ENCODE measurements around the gene NRXN2. TPM values are rescaled to one million over a fixed set of nuclear protein-coding genes. Genes with fewer than 3 reads are reported as not detected.

Gene NRXN2
- total RNA-seq, 1 experiment from 2014 or later: 0.15 TPM

- ATAC-seq (no peak), DNase-seq (ENCODE audit: low read depth, low spot score) (no peak)
- ChIA-PET CTCF (no interaction called here), POLR2A (no interaction called here)
- no TSS peak for BruUV-seq (replicated peaks)
- Histone ChIP-seq H3K4me1 (ENCODE audit: control insufficient read depth, insufficient read depth, low read length) (no peaks in the 10 kb centered on the region), H3K27ac (ENCODE audit: low read length) (no peak overlapping the region), H3K36me3 (ENCODE audit: control insufficient read depth, insufficient read depth, low read length) (no peaks in the 10 kb centered on the region), H3K9me3 (ENCODE audit: control insufficient read depth, insufficient read depth, low read depth, low read length) (peaks cover 8% of the 10 kb centered on the region; the same call in 1 of the 2 replicates), H3K4me3 (ENCODE audit: low read depth in 2 of 2, low read length in 2 of 2) (no peak overlapping the region), H3K27me3 (ENCODE audit: control insufficient read depth, insufficient read depth, low read length) (no peaks in the 10 kb centered on the region)
- intact Hi-C loops (cut with micrococcal nuclease; ENCODE audit: unreplicated experiment): no loop called here
- in situ Hi-C loops (cut with HindIII; ENCODE audit: low pct_unique_long_range_greater_than_20kb, low sequenced_read_pairs): no loop called here
- TF ChIP-seq SIN3A (IDR thresholded peaks at IDR 0.05; ENCODE audit: borderline replicate concordance, insufficient read depth, low read depth, low read length): no peak
- TF ChIP-seq POLR2AphosphoS5 (IDR thresholded peaks at IDR 0.05; ENCODE audit: low read depth, low read length): no peak
- no peak for TF ChIP-seq TCF7L2 (IDR thresholded peaks at IDR 0.05; ENCODE audit: low read depth, low read length)
- no peak for TF ChIP-seq CTCF (IDR thresholded peaks at IDR 0.05)
- no peak for TF ChIP-seq REST (IDR thresholded peaks at IDR 0.05; ENCODE audit: insufficient read depth in 1 of 2, low read depth in 2 of 2, low read length in 1 of 2)
These were observed 130.8 kb downstream of the NRXN2 start for GRCh38 chr11:64592234-64592615.

- ChIA-PET CTCF (no interaction called here), POLR2A (no interaction called here)
- Histone ChIP-seq H3K4me1 (ENCODE audit: control insufficient read depth, insufficient read depth, low read length) (no peaks in the 10 kb centered on the region), H3K27me3 (ENCODE audit: control insufficient read depth, insufficient read depth, low read length) (no peaks in the 10 kb centered on the region), H3K27ac (ENCODE audit: low read length) (no peak overlapping the region), H3K36me3 (ENCODE audit: control insufficient read depth, insufficient read depth, low read length) (no peaks in the 10 kb centered on the region), H3K4me3 (ENCODE audit: low read depth in 2 of 2, low read length in 2 of 2) (no peak overlapping the region), H3K9me3 (ENCODE audit: control insufficient read depth, insufficient read depth, low read depth, low read length) (peaks cover 8% of the 10 kb centered on the region; the same call in 1 of the 2 replicates)
- in situ Hi-C loops (cut with HindIII; ENCODE audit: low pct_unique_long_range_greater_than_20kb, low sequenced_read_pairs): no loop called here
- TF ChIP-seq SIN3A (IDR thresholded peaks at IDR 0.05; ENCODE audit: borderline replicate concordance, insufficient read depth, low read depth, low read length) (no peak), REST (IDR thresholded peaks at IDR 0.05; ENCODE audit: insufficient read depth in 1 of 2, low read depth in 2 of 2, low read length in 1 of 2) (no peak), POLR2AphosphoS5 (IDR thresholded peaks at IDR 0.05; ENCODE audit: low read depth, low read length) (no peak), CTCF (IDR thresholded peaks at IDR 0.05) (no peak), TCF7L2 (IDR thresholded peaks at IDR 0.05; ENCODE audit: low read depth, low read length) (no peak)
- DNase-seq (ENCODE audit: low read depth, low spot score): no peak
- intact Hi-C loops (cut with micrococcal nuclease; ENCODE audit: unreplicated experiment): no loop called here
- no TSS peak for BruUV-seq (replicated peaks)
- ATAC-seq: peak; percentile 47; the same call in 1 of the 2 replicates
These were observed 131.5 kb downstream of the NRXN2 start for GRCh38 chr11:64591257-64592233.
